Pancreas (tissue), 10 donors: ENCODE data around the gene FKBP1A. TPM values are rescaled to one million over a fixed set of nuclear protein-coding genes. Genes with fewer than 3 reads are reported as not detected.

ENCODE experiments used
- ATAC-seq, 4 donors: fragments of 200-7000 bp; cut with Tn5 transposase; one replicate each; pipeline versions ENCODE4 v1.8.0 to v1.9.1; 2020; ENCODE audit warnings: mild to moderate bottlenecking in 4 of 4, moderate library complexity in 4 of 4
- DNase-seq, 6 donors: peaks; one replicate each; pipeline ENCODE4 v3.0.0-alpha.2; 2020
- FAIRE-seq: peaks from 2 replicates; lab custom pipeline; 2012; peaks lifted over from hg19 to GRCh38; lab: Jason Lieb, UNC
- H3K27ac ChIP-seq, 4 donors: fragments of 200-600 bp; sonication (generic); 1 replicate in 3 of 4; 2 replicates in 1 of 4; pipeline versions ENCODE4 v1.5.0 to v1.8.0; 2020
- H3K27me3 ChIP-seq, 4 donors: fragments of 200-600 bp; one replicate each; pipeline ENCODE4 v1.8.0; 2021
- H3K36me3 ChIP-seq, 3 donors: fragments of 200-600 bp; sonication (generic) in 1 of 3; one replicate each; pipeline versions ENCODE4 v1.5.0 to v1.8.0; 2020 to 2021
- H3K4me1 ChIP-seq, 3 donors: fragments of 200-600 bp; one replicate each; pipeline ENCODE4 v1.8.0; 2021
- H3K4me3 ChIP-seq, 4 donors: fragments of 200-600 bp; sonication (generic) in 2 of 4; one replicate each; pipeline versions ENCODE4 v1.5.0 to v1.8.0; 2020 to 2021
- H3K9me3 ChIP-seq, 4 donors: fragments of 200-600 bp; one replicate each; pipeline ENCODE4 v1.8.0; 2021
- WGBS, 2 donors: extraction: QIAGEN DNeasy Blood & Tissue Kit; methylation state at CpG; one replicate each; pipeline ENCODE4 v1.1.7; 2013; 5-methylcytosine and 5-hydroxymethylcytosine counted together
- intact Hi-C, 3 donors: fragments of 100-400 bp; cut with DNase I; formaldehyde crosslinking; loops; one replicate each; pipeline versions ENCODE4 v1.11.1 to v1.14.2; 2022
- polyA plus RNA-seq, 2 donors: library from polyadenylated mRNA; stranded (reverse); fragments of 200-250 nt; gene quantifications; one replicate each; pipeline ENCODE4 v1.2.3, GENCODE V29; 2013
- total RNA-seq, 6 donors: library from RNA; stranded (reverse); fragmentation: NEBNext Ultra II Directional in 4 of 6; extraction: Animal tissue kit (Norgen Biotek cat#: 25700) in 4 of 6; gene quantifications; one replicate each; pipeline versions ENCODE4 v1.2.1 to v1.2.4, GENCODE V29; 2021 to 2023
- TF ChIP-seq, protein P1 (sequence below), 4 donors: fragments of 200-600 bp; sonication (generic) in 3 of 4; IDR thresholded peaks; one replicate each; pipeline versions ENCODE4 v1.5.0 to v1.8.0; 2021; ENCODE audit warnings: antibody characterized with exemption in 4 of 4
- donor health status: healthy with polysubstance abuse.
- donor health status: DM: no; HTN: no; CAD: no; lungs with moderate emphysema.
- donor health status: DM: no; HTN: no; CAD: no.
- donor health status: control.
- donor health status: control.
- donor health status: Bipolar disorder and iron deficiency.
- donor health status: DM: yes; HTN: yes; CAD: no.
- donor health status: DM: no; HTN: no; CAD: no.
- donor health status: DM: no; HTN: no; CAD: no.
- donor health status: DM: yes; HTN: yes; CAD: no.

Gene FKBP1A
- total and polyA plus RNA-seq, 8 donors, result 40.2 to 104 (median 67.3) TPM

DNA sequence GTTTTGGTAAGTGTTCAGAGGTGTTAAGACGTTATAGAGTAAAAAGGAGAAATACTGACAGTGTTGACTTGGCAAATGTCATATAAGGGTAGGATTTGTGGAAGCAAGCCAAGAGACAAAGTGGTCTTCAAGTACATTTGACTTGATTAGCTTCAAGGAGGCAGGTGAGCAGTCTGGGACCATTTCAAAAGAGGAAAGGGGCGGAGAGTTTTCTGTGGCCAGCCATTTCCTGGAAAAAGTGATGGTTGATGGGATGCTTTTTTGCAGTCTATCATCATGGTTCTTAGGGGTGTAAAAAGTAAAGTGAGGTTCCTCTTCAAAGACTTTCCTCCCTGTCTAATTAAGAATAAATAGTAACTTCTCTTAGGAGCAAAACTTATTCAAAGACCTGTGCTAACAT lies 28.7 kb downstream of the FKBP1A start:
- no peak overlapping the region for H3K27ac ChIP-seq
- TF ChIP-seq, protein P1, sequence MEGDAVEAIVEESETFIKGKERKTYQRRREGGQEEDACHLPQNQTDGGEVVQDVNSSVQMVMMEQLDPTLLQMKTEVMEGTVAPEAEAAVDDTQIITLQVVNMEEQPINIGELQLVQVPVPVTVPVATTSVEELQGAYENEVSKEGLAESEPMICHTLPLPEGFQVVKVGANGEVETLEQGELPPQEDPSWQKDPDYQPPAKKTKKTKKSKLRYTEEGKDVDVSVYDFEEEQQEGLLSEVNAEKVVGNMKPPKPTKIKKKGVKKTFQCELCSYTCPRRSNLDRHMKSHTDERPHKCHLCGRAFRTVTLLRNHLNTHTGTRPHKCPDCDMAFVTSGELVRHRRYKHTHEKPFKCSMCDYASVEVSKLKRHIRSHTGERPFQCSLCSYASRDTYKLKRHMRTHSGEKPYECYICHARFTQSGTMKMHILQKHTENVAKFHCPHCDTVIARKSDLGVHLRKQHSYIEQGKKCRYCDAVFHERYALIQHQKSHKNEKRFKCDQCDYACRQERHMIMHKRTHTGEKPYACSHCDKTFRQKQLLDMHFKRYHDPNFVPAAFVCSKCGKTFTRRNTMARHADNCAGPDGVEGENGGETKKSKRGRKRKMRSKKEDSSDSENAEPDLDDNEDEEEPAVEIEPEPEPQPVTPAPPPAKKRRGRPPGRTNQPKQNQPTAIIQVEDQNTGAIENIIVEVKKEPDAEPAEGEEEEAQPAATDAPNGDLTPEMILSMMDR (IDR thresholded peaks at IDR 0.05), result no peak
- no peaks in the 10 kb centered on the region for H3K4me1 ChIP-seq
- no peak for FAIRE-seq
- peaks cover 0 to 3% (median 0%) of the 10 kb centered on the region in 3 donors for H3K36me3 ChIP-seq
- H3K9me3 ChIP-seq, result no peaks in the 10 kb centered on the region
- H3K27me3 ChIP-seq, result no peaks in the 10 kb centered on the region
- intact Hi-C loops, result no loop called here
- DNase-seq, result no peak
- no peak overlapping the region for H3K4me3 ChIP-seq
- WGBS, 2 donors, result 80 to 84% methylated on average over 2 of the region's 2 CpGs
- no peak for ATAC-seq

DNA sequence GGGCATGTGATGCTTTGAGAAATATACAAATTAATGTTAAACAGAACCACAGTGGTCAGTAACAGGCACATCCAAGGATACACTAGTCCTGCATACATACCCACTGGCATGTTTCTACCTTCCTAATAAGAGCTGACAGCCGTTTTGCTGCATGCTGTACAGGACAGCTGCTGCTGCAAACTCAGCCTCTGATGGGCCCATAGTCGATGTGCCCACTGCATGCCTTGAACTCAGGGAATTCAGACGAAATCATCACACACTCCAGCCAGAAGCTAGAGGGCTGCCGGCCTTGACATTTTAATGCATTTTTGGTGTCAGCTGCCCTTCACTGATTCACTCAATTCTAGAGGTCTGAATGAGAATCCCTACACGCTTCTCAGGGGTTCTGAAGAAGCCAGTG lies 29.3 kb downstream of the FKBP1A start:
- Histone ChIP-seq H3K4me3 (no peak overlapping the region), H3K4me1 (no peaks in the 10 kb centered on the region), H3K27me3 (no peaks in the 10 kb centered on the region), H3K9me3 (no peaks in the 10 kb centered on the region), H3K36me3 (peaks cover 0 to 3% (median 0%) of the 10 kb centered on the region in 3 donors), H3K27ac (no peak overlapping the region)
- DNase-seq, result no peak
- no peak for FAIRE-seq
- ATAC-seq, result no peak
- WGBS, 2 donors, result 80 to 83% methylated on average over 5 of the region's 5 CpGs
- TF ChIP-seq, protein P1 (IDR thresholded peaks at IDR 0.05), result no peak
- intact Hi-C loops, result no loop called here

DNA sequence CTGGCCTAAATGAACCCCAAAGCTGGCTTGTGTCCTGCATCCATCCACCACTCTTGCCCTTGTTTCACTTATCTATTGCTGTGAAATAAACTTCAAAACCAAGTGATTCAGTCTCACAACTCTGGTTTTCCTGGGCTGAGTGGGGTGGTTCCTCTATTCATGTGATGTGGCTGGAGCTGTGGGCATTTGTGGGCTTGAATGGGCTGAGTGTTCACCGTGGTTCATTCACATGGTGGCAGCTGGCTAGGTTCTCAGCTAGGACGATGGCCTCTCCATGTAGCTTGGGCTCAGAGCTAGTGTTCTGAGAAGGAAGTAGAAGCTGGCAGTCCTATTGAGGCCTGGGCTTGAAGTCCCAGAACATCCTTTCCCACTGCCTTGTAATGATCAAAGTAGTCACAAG lies 30.4 kb downstream of the FKBP1A start:
- intact Hi-C loops, result no loop called here
- FAIRE-seq (no peak), ATAC-seq (no peak), DNase-seq (no peak)
- WGBS, 2 donors, result 51% methylated on average over 2 of the region's 2 CpGs
- peaks cover 0 to 3% (median 0%) of the 10 kb centered on the region in 3 donors for H3K36me3 ChIP-seq
- no peaks in the 10 kb centered on the region for H3K9me3 ChIP-seq
- no peaks in the 10 kb centered on the region for H3K27me3 ChIP-seq
- H3K4me3 ChIP-seq, result no peak overlapping the region
- H3K4me1 ChIP-seq, result no peaks in the 10 kb centered on the region
- TF ChIP-seq, protein P1 (IDR thresholded peaks at IDR 0.05), result no peak
- H3K27ac ChIP-seq, result no peak overlapping the region

DNA sequence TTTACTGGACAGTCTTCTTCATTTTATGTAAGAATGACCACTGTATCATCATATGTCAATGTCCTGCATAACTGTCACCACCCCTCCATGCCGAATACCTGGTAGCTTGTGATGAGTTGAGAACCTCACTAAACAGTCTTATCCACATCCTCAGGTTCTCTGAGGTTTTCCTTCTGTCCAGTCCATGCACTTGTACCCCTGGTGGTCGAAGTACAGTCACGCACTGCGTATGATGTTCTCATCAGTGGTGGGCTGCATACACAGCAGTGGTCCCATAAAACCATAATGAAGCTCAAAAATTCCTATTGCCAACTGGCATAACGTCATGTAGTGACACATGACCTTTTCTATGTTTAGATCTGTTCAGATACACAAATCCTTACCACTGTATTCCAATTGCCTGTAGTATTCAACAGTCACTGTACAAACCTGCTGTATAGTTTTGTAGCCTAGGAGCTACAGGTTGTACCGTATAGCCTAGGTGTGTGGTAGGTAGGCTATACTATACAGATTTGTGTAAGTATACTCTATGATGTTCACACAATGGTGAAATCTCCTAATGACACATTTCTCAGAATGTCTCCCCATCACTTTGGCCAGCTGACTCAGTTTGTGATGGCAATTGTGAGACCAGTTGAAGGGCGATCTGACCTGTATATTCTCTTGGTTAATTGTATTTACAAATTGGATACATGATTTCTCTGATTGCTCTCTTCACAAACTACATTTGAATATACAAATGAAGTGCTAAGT lies 32.6 kb downstream of the FKBP1A start:
- Histone ChIP-seq H3K27me3 (no peaks in the 10 kb centered on the region), H3K4me3 (no peak overlapping the region), H3K36me3 (peaks cover 0 to 3% (median 0%) of the 10 kb centered on the region in 3 donors), H3K9me3 (no peaks in the 10 kb centered on the region), H3K27ac (no peak overlapping the region), H3K4me1 (no peaks in the 10 kb centered on the region)
- DNase-seq, result no peak
- WGBS, 2 donors, result 76 to 94% methylated on average over 7 of the region's 7 CpGs
- FAIRE-seq, result no peak
- ATAC-seq, result no peak
- TF ChIP-seq, protein P1 (IDR thresholded peaks at IDR 0.05), result no peak
- intact Hi-C loops, result no loop called here
